ENCODE results near the gene ERC2. TPM values are rescaled to one million over a fixed set of nuclear protein-coding genes. Genes with fewer than 3 reads are reported as not detected.

Gene ERC2
- total RNA-seq, 2 experiments from 2014 or later, result not detected

- no peak overlapping the region for H3K4me3 Mint-ChIP-seq
- no peaks in the 10 kb centered on the region for H3K36me3 Mint-ChIP-seq
- DNase-seq, result no peak
- no peaks in the 10 kb centered on the region for H3K4me1 Mint-ChIP-seq
- no peak overlapping the region for H3K27ac Mint-ChIP-seq
- no peaks in the 10 kb centered on the region for H3K9me3 Mint-ChIP-seq
- ATAC-seq (ENCODE audit: low read depth), result no peak
- H3K27me3 Mint-ChIP-seq, result no peaks in the 10 kb centered on the region
- POLR2A ChIA-PET, result no interaction called here
Measured at GRCh38 chr3:55909373-55909772, 558.9 kb downstream of the ERC2 start.

- Mint-ChIP-seq H3K4me1 (no peaks in the 10 kb centered on the region), H3K27me3 (no peaks in the 10 kb centered on the region), H3K9me3 (no peaks in the 10 kb centered on the region), H3K4me3 (no peak overlapping the region), H3K36me3 (no peaks in the 10 kb centered on the region), H3K27ac (no peak overlapping the region)
- ATAC-seq (ENCODE audit: low read depth), result no peak
- POLR2A ChIA-PET, result no interaction called here
- DNase-seq, result no peak
Measured at GRCh38 chr3:55907616-55908015, 560.7 kb downstream of the ERC2 start.

DNA sequence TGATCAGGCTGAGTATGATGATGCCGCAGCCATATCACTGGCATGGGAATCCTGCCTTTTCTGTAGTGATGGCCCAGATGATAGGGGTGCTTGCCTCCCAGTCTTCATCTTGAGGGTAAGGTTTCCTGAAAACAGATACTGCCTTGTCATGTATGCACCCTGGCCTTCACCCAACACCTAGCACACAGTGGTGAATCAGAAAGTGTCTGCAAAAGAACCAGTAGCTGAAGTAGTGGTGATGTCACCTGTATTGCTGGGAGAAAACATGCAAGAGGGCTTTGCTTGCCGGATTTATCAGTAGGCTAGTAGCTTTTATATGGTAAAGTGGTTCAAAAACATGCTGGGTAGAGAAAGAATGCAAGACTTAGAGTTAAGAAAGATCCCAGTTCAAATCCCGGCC is 561.4 kb downstream of the ERC2 start:
- no peak for ATAC-seq (ENCODE audit: low read depth)

GRCh38 chr3:55904716-55905115 is 563.6 kb downstream of the ERC2 start:
- no peak for ATAC-seq (ENCODE audit: low read depth)

More for the DNA sequence above, 561.4 kb downstream of the ERC2 start:
- H3K4me3 Mint-ChIP-seq, result no peak overlapping the region
- POLR2A ChIA-PET, result no interaction called here
- DNase-seq, result no peak
- H3K4me1 Mint-ChIP-seq, result no peaks in the 10 kb centered on the region
- no peaks in the 10 kb centered on the region for H3K27me3 Mint-ChIP-seq
- H3K9me3 Mint-ChIP-seq, result no peaks in the 10 kb centered on the region
- H3K36me3 Mint-ChIP-seq, result no peaks in the 10 kb centered on the region
- H3K27ac Mint-ChIP-seq, result no peak overlapping the region

GRCh38 chr3:55903680-55904079 is 564.6 kb downstream of the ERC2 start:
- H3K27me3 Mint-ChIP-seq, result no peaks in the 10 kb centered on the region
- no peak for DNase-seq
- no peak overlapping the region for H3K4me3 Mint-ChIP-seq
- no peaks in the 10 kb centered on the region for H3K4me1 Mint-ChIP-seq
- ATAC-seq (ENCODE audit: low read depth), result no peak
- no peaks in the 10 kb centered on the region for H3K36me3 Mint-ChIP-seq
- no peaks in the 10 kb centered on the region for H3K9me3 Mint-ChIP-seq
- H3K27ac Mint-ChIP-seq, result no peak overlapping the region
- POLR2A ChIA-PET, result no interaction called here

More at GRCh38 chr3:55904716-55905115, 563.6 kb downstream of the ERC2 start:
- H3K27me3 Mint-ChIP-seq, result no peaks in the 10 kb centered on the region
- POLR2A ChIA-PET, result no interaction called here
- no peak overlapping the region for H3K4me3 Mint-ChIP-seq
- no peaks in the 10 kb centered on the region for H3K4me1 Mint-ChIP-seq
- no peaks in the 10 kb centered on the region for H3K9me3 Mint-ChIP-seq
- no peak overlapping the region for H3K27ac Mint-ChIP-seq
- DNase-seq, result no peak
- H3K36me3 Mint-ChIP-seq, result no peaks in the 10 kb centered on the region

DNA sequence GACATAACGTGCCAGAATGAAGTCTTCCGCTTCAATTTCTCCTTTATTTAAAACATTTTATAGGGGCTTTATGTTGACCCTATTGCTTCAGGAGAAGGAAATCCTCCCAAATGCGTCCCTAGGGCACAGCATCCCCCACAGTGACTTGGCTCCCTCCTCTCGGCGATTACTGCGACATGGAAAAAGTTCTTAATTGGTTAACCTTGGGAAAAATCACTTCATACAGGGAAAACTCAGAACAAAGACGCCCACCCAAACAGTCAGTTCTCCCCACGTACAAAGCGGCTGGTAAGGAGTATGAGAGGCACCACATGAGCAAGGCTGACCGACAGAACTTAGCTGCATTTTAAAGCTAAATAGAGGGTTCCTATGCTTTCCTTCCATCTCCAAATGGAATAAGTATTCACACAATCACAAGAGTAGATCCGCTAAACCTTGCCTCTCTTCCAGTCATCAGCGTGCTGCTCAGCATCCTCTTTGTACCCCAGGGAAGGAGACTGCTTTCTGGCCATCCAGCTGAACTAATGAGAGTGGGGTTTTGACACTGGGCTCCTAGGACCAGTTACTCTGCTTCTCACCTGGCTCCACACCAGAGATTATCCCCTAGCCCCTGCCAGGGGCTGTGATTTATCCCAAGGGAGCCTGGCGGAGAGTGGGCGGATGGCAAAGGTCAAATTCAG is 565.9 kb downstream of the ERC2 start:
- DNase-seq, result no peak
- no peaks in the 10 kb centered on the region for H3K9me3 Mint-ChIP-seq
- POLR2A ChIA-PET, result no interaction called here
- no peak for ATAC-seq (ENCODE audit: low read depth)
- no peak overlapping the region for H3K4me3 Mint-ChIP-seq
- no peaks in the 10 kb centered on the region for H3K4me1 Mint-ChIP-seq
- no peak overlapping the region for H3K27ac Mint-ChIP-seq
- no peaks in the 10 kb centered on the region for H3K36me3 Mint-ChIP-seq
- no peaks in the 10 kb centered on the region for H3K27me3 Mint-ChIP-seq

GRCh38 chr3:55899887-55900286 is 568.4 kb downstream of the ERC2 start:
- H3K4me3 Mint-ChIP-seq, result no peak overlapping the region
- H3K4me1 Mint-ChIP-seq, result no peaks in the 10 kb centered on the region
- POLR2A ChIA-PET, result no interaction called here
- DNase-seq, result no peak
- H3K27me3 Mint-ChIP-seq, result no peaks in the 10 kb centered on the region
- H3K27ac Mint-ChIP-seq, result no peak overlapping the region
- ATAC-seq (ENCODE audit: low read depth), result no peak
- no peaks in the 10 kb centered on the region for H3K9me3 Mint-ChIP-seq
- no peaks in the 10 kb centered on the region for H3K36me3 Mint-ChIP-seq

DNA sequence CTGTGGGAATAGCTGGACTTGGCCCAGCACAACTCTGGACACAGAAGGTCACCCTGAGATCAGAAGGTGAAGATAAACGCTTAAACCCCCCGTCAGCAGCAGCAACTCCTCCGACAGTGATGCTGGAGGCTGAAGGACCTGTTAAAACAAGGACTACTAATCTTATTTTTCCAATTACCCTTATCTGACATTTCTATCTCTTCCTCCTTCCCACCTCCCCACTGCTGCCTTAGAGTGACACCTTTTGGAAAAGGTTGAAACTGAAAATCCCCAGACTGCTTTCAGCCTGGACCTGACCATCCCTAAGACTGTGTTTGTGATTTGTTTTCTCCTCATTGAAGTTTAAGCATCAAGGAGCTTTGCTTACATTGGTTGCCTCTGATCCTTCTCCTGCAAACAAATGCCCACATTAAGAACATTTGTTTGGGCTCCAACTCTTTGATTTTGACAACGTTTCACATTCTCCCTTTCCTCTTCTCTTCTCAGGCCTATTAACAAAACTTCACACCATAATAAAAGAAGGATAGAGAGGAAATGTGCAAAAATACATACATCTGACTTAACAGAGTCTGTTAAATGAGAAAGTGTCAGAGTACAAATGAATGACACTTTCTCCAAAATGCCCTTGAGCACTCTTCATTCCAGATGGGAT is 570.6 kb downstream of the ERC2 start:
- no peaks in the 10 kb centered on the region for H3K4me1 Mint-ChIP-seq
- no peaks in the 10 kb centered on the region for H3K36me3 Mint-ChIP-seq
- no peak overlapping the region for H3K4me3 Mint-ChIP-seq
- no peak overlapping the region for H3K27ac Mint-ChIP-seq
- DNase-seq (no peak), ATAC-seq (ENCODE audit: low read depth) (no peak)
- POLR2A ChIA-PET, result no interaction called here
- no peaks in the 10 kb centered on the region for H3K27me3 Mint-ChIP-seq
- no peaks in the 10 kb centered on the region for H3K9me3 Mint-ChIP-seq

DNA sequence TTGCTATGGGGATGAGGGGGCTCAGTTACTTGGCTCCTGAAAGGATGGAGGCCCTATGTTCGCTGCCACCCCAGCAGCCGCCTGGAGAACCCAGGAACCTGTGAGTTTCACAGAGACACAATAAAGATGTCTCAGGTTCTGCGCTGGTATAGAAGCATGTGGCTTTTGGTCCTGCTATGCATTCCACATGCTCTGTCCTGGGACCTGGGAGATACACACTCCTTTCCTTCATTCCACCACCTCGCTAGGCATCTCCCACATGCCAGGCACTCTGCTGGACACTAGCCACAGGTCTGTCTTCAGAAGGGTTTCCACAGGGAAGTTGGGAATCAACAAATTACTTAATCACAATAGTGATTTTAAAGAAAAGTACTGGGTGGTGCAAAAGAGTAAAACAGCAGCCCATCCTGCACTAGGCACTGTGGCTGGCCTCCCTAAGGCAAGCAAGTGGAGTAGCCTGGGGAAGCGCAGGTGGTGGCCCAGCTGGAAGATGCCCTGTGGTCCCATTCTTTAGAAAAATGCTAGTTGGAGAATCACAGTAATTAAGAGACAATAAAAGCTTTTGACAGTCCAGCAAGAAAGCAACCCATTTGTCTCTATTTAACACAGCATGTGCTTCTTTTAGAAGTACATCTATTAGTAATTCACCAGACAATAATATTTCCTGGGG is 572.2 kb downstream of the ERC2 start:
- no peaks in the 10 kb centered on the region for H3K36me3 Mint-ChIP-seq
- POLR2A ChIA-PET, result no interaction called here
- no peak overlapping the region for H3K27ac Mint-ChIP-seq
- no peak for DNase-seq
- no peaks in the 10 kb centered on the region for H3K9me3 Mint-ChIP-seq
- H3K4me3 Mint-ChIP-seq, result no peak overlapping the region
- no peak for ATAC-seq (ENCODE audit: low read depth)
- H3K4me1 Mint-ChIP-seq, result no peaks in the 10 kb centered on the region
- H3K27me3 Mint-ChIP-seq, result no peaks in the 10 kb centered on the region

DNA sequence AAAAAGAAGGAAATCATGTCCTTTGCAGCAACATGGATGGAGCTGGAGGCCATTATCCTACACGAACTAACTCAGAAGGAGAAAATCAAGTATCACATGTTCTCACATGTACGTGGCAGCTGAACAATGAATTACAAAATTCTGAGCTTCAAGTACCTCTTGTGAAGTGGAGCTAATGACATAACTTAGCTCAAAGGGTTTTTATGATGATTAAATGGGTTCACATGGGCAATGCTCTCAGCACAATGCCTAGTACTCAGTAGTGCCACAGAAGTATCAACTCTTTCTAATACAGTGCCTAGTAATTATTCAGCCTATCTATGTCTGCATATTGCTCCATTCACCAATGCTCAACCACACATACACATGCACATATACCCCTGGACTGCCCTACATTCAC is 573.7 kb downstream of the ERC2 start:
- Mint-ChIP-seq H3K4me1 (no peaks in the 10 kb centered on the region), H3K27me3 (no peaks in the 10 kb centered on the region), H3K27ac (no peak overlapping the region), H3K9me3 (no peaks in the 10 kb centered on the region), H3K36me3 (no peaks in the 10 kb centered on the region), H3K4me3 (no peak overlapping the region)
- DNase-seq (no peak), ATAC-seq (ENCODE audit: low read depth) (no peak)
- POLR2A ChIA-PET, result no interaction called here

- no peak overlapping the region for H3K4me3 Mint-ChIP-seq
- ATAC-seq (ENCODE audit: low read depth) (no peak), DNase-seq (no peak)
- H3K27me3 Mint-ChIP-seq, result no peaks in the 10 kb centered on the region
- POLR2A ChIA-PET, result no interaction called here
- H3K4me1 Mint-ChIP-seq, result no peaks in the 10 kb centered on the region
- H3K9me3 Mint-ChIP-seq, result no peaks in the 10 kb centered on the region
- H3K36me3 Mint-ChIP-seq, result no peaks in the 10 kb centered on the region
- no peak overlapping the region for H3K27ac Mint-ChIP-seq
Measured at GRCh38 chr3:55893045-55893664, 575.1 kb downstream of the ERC2 start.

GRCh38 chr3:55891106-55891505 is 577.2 kb downstream of the ERC2 start:
- Mint-ChIP-seq H3K9me3 (no peaks in the 10 kb centered on the region), H3K4me3 (no peak overlapping the region), H3K36me3 (no peaks in the 10 kb centered on the region), H3K27me3 (no peaks in the 10 kb centered on the region), H3K27ac (no peak overlapping the region), H3K4me1 (no peaks in the 10 kb centered on the region)
- POLR2A ChIA-PET, result no interaction called here
- no peak for DNase-seq
- ATAC-seq (ENCODE audit: low read depth), result no peak

GRCh38 chr3:55888282-55888885 is 579.9 kb downstream of the ERC2 start:
- no peak overlapping the region for H3K4me3 Mint-ChIP-seq
- no peak for DNase-seq
- H3K27me3 Mint-ChIP-seq, result no peaks in the 10 kb centered on the region
- ATAC-seq (ENCODE audit: low read depth), result no peak
- no peak overlapping the region for H3K27ac Mint-ChIP-seq
- no peaks in the 10 kb centered on the region for H3K4me1 Mint-ChIP-seq
- H3K9me3 Mint-ChIP-seq, result no peaks in the 10 kb centered on the region
- POLR2A ChIA-PET, result no interaction called here
- H3K36me3 Mint-ChIP-seq, result no peaks in the 10 kb centered on the region

All from activated naive CD8-positive, alpha-beta T cell treated with anti-CD3 and anti-CD28 coated beads, Interleukin-2, amount 10 ng/mL, durations not matched to agents 7 days and 5 days (primary cell).